Body of pancreas (tissue), 4 donors: ENCODE measurements around the gene RBM38. TPM values are rescaled to one million over a fixed set of nuclear protein-coding genes. Genes with fewer than 3 reads are reported as not detected.
"Not testable (repeated sequence)": the region's sequence is repeated elsewhere in the genome, so short reads cannot be mapped to it uniquely, and the experiment has no call there.

Source experiments
- ATAC-seq: fragments of 150-250 bp; one replicate; pipeline ENCODE4 v1.9.1; 2016
- DNase-seq, 4 donors: peaks; one replicate each; pipeline ENCODE4 v3.0.0-alpha.2; 2019
- H3K27ac ChIP-seq, 4 donors: fragments of 200-600 bp; sonication (generic); 1 replicate in 3 of 4; 2 replicates in 1 of 4; pipeline versions ENCODE4 v1.5.1 to v1.6.1; 2016 to 2019; ENCODE audit warnings: mild to moderate bottlenecking in 1 of 4, mixed read lengths in 1 of 4, moderate library complexity in 1 of 4
- H3K27me3 ChIP-seq, 2 donors: fragments of 200-600 bp; sonication (generic); one replicate each; pipeline ENCODE4 v1.6.0; 2016; ENCODE audit warnings: mild to moderate bottlenecking in 1 of 2
- H3K36me3 ChIP-seq, 2 donors: fragments of 200-600 bp; sonication (generic); replicated peaks in 1 of 2; 2 replicates each; pipeline ENCODE4 v1.5.1; 2016; ENCODE audit warnings: low read depth in 2 of 2; ENCODE audit not compliant: insufficient read depth in 1 of 2
- H3K4me1 ChIP-seq: fragments of 200-600 bp; sonication (generic); one replicate; pipeline ENCODE4 v1.6.0; 2016
- H3K4me3 ChIP-seq, 2 donors: fragments of 200-600 bp; sonication (generic); 1 replicate in 1 of 2; 2 replicates in 1 of 2; pipeline ENCODE4 v1.5.1; 2016 to 2019
- H3K9me3 ChIP-seq, 3 donors: fragments of 200-600 bp; sonication (generic); 1 replicate in 2 of 3; 2 replicates in 1 of 3; pipeline ENCODE4 v1.5.1; 2016
- CTCF ChIP-seq, 7 experiments: fragments of 450-650 bp in 4 of 7; fragments of 200-600 bp in 3 of 7; sonication (generic) in 3 of 7; IDR thresholded peaks; one replicate each; pipeline ENCODE4 v1.5.1; 2016 to 2019; ENCODE audit warnings: antibody characterized with exemption in 7 of 7
- POLR2A ChIP-seq, 3 donors: fragments of 450-650 bp; IDR thresholded peaks; one replicate each; pipeline ENCODE4 v1.6.1; 2016; ENCODE audit warnings: antibody characterized with exemption in 3 of 3, mild to moderate bottlenecking in 2 of 3
- WGBS, 2 donors: methylation state at CpG; one replicate each; pipeline ENCODE4 v1.1.5; 2017; 5-methylcytosine and 5-hydroxymethylcytosine counted together
- intact Hi-C: fragments of 100-400 bp; cut with DNase I; formaldehyde crosslinking; loops from one replicate; pipeline ENCODE4 v1.15.1; 2023
- total RNA-seq, 2 donors: library from RNA; depleted of rRNA; stranded (reverse); fragments of >200 nt; gene quantifications; one replicate each; pipeline ENCODE4 v1.1.0, GENCODE V29; 2016

RBM38 gene
- total RNA-seq, 2 donors from 2014 or later: 5.6 to 12.7 TPM

- Histone ChIP-seq H3K27ac (no peak overlapping the region), H3K4me1 (no peaks in the 10 kb centered on the region), H3K9me3 (no peaks in the 10 kb centered on the region), H3K36me3 (no peaks in the 10 kb centered on the region), H3K27me3 (no peaks in the 10 kb centered on the region), H3K4me3 (no peak overlapping the region)
- TF ChIP-seq CTCF (IDR thresholded peaks at IDR 0.05): no peak
- TF ChIP-seq POLR2A (IDR thresholded peaks at IDR 0.05): no peak
- DNase-seq: no peak
- intact Hi-C loops: no loop called here
- WGBS, 2 donors: 79 to 84% methylated on average over 11 of the region's 11 CpGs
- no peak for ATAC-seq
Measured at GRCh38 chr20:57415771-57416170, 24.6 kb downstream of the RBM38 start.

- H3K4me1 ChIP-seq: no peaks in the 10 kb centered on the region
- TF ChIP-seq POLR2A (IDR thresholded peaks at IDR 0.05): no peak
- TF ChIP-seq CTCF (IDR thresholded peaks at IDR 0.05): no peak
- H3K27ac ChIP-seq: no peak overlapping the region
- H3K27me3 ChIP-seq: no peaks in the 10 kb centered on the region
- H3K9me3 ChIP-seq: no peaks in the 10 kb centered on the region
- no peak overlapping the region for H3K4me3 ChIP-seq
- intact Hi-C loops: no loop called here
- ATAC-seq (no peak), DNase-seq (no peak)
- 83 to 92% methylated on average over 4 to 15 of the region's 15 CpGs for WGBS, 2 donors
- no peaks in the 10 kb centered on the region for H3K36me3 ChIP-seq
Measured at GRCh38 chr20:57416296-57417022, 25.3 kb downstream of the RBM38 start.

GRCh38 chr20:57417051-57417689 is 26.0 kb downstream of the RBM38 start:
- H3K4me3 ChIP-seq: no peak overlapping the region

GRCh38 chr20:57417830-57418780 is 26.9 kb downstream of the RBM38 start:
- no peak for ATAC-seq
- H3K36me3 ChIP-seq: no peaks in the 10 kb centered on the region
- H3K27ac ChIP-seq: no peak overlapping the region
- H3K4me3 ChIP-seq: no peak overlapping the region
- H3K27me3 ChIP-seq: no peaks in the 10 kb centered on the region
- H3K4me1 ChIP-seq: no peaks in the 10 kb centered on the region
- 44 to 50% methylated on average over 16 to 17 of the region's 17 CpGs for WGBS, 2 donors
- H3K9me3 ChIP-seq: no peaks in the 10 kb centered on the region
- intact Hi-C loops: no loop called here
- no peak for TF ChIP-seq POLR2A (IDR thresholded peaks at IDR 0.05)
- TF ChIP-seq CTCF (IDR thresholded peaks at IDR 0.05): no peak
- no peak for DNase-seq

More at GRCh38 chr20:57417051-57417689, 26.0 kb downstream of the RBM38 start:
- Histone ChIP-seq H3K27me3 (no peaks in the 10 kb centered on the region), H3K27ac (no peak overlapping the region), H3K4me1 (no peaks in the 10 kb centered on the region), H3K36me3 (no peaks in the 10 kb centered on the region), H3K9me3 (no peaks in the 10 kb centered on the region)
- DNase-seq (no peak), ATAC-seq (no peak)
- TF ChIP-seq POLR2A (IDR thresholded peaks at IDR 0.05) (no peak), CTCF (IDR thresholded peaks at IDR 0.05) (no peak)
- intact Hi-C loops: no loop called here
- WGBS, 2 donors: 31 to 33% methylated on average over 6 of the region's 6 CpGs

- DNase-seq, H3K4me1 ChIP-seq, H3K9me3 ChIP-seq, intact Hi-C loops, H3K4me3 ChIP-seq, H3K36me3 ChIP-seq, H3K27me3 ChIP-seq, H3K27ac ChIP-seq, ATAC-seq: not testable (repeated sequence)
- 80 to 89% methylated on average over 4 of the region's 4 CpGs for WGBS, 2 donors
Measured at GRCh38 chr20:57419479-57419878, 28.3 kb downstream of the RBM38 start.
